Cardiac fibroblast (primary cell): Measurements from ENCODE around the gene CCDC194.
A peak's percentile ranks its signal among the peaks of the same experiment; 100 is the strongest.

Source experiments
- DNase-seq, 2 donors: peaks; one replicate each; pipeline versions ENCODE4 v3.0.0 to v3.0.0-alpha.2; 2010; ENCODE audit warnings: low read depth in 2 of 2
- H3K4me3 ChIP-seq, 2 donors: replicated peaks in 1 of 2; 1 replicate in 1 of 2; 2 replicates in 1 of 2; pipeline ENCODE4 v1.5.1; 2011; ENCODE audit warnings: low read depth in 2 of 2, low read length in 2 of 2, mild to moderate bottlenecking in 2 of 2, moderate library complexity in 1 of 2
- CTCF ChIP-seq: IDR thresholded peaks from one replicate; pipeline ENCODE4 v1.5.1; 2011; ENCODE audit warnings: low read depth, mild to moderate bottlenecking, low read length, inconsistent platforms

Gene CCDC194

DNA sequence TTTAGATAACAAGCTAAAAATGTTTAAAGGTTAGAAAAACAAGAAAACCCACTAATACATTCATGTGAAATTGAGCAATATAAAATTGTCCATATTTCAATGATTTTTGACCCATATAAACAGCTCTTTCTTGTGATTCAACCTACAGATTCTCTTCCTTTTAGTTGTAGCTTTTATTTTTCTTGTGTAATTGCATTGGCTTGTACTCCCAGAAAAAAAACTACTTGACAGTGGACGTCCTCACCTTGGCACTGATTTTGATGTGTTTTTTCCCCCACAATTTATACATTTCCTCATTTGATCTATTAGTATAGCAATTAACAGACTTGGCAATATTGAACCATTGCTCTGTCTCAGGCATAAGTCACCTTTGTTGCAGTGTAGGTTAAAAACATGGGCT, 4.7 kb downstream of the CCDC194 start:
- DNase-seq = no peak
- no peak for TF ChIP-seq CTCF
- H3K4me3 ChIP-seq = no peak overlapping the region

GRCh38 chr19:17385878-17386611, 8.0 kb downstream of the CCDC194 start:
- peak; percentile 94 for TF ChIP-seq CTCF
- no peak overlapping the region for H3K4me3 ChIP-seq
- peak; percentile 60 to 78 for DNase-seq

DNA sequence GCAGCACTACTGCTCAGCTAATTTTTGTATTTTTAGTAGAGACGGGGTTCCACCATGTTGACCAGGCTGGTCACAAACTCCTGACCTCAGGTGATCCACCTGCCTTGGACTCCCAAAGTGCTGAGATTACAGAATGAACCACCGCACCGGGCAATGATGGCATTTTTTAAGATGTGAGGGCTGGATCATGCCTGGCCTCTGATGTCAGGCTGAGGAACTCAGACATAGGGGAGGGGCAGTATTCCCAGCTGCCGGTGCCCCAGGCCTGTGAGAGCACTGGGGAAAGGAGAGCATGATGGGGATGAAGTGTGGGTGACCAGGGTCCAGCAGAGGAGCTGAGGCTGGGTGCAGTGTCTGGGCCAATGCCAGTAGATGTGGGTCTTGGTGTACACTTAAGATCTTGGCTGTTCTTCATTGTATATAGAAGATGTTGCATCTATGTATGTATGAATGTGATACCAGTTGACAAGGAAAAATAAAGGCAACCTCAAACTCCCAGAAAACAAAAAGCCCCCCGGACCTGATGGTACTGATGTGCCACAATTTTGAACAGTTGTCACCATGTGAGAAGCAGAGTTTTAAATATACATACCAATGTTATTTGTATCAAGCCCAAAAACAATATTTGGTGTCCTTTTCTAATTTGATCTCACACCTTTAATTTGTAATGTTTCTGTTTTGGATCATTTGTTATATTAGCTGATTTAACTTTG, 13.4 kb downstream of the CCDC194 start:
- TF ChIP-seq CTCF = no peak
- no peak for DNase-seq
- H3K4me3 ChIP-seq = no peak overlapping the region

- H3K4me3 ChIP-seq = no peak overlapping the region
Observed at GRCh38 chr19:17379221-17379631, 14.8 kb downstream of the CCDC194 start.

DNA sequence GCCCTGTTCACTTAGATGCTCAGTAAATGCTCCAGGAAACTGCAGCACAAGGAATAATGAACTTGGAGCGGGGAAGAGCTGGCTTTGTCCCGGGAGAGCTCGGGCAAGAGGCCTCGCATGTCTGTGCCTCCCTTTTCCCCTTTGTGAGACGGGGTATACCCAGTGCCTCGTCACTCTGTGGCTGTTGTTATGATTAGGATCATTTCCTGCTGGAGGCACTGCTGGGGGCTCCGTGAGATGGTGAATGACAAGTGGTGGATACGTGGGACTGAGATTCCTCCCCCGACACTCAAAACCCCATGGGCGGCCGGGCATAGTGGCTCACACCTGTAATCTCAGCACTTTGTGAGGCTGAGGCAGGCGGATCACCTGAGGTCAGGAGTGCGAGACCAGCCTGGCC, 15.7 kb downstream of the CCDC194 start:
- H3K4me3 ChIP-seq = no peak overlapping the region
- no peak for TF ChIP-seq CTCF
- DNase-seq = no peak

More at GRCh38 chr19:17379221-17379631, 14.8 kb downstream of the CCDC194 start:
- no peak for DNase-seq
- TF ChIP-seq CTCF = no peak

DNA sequence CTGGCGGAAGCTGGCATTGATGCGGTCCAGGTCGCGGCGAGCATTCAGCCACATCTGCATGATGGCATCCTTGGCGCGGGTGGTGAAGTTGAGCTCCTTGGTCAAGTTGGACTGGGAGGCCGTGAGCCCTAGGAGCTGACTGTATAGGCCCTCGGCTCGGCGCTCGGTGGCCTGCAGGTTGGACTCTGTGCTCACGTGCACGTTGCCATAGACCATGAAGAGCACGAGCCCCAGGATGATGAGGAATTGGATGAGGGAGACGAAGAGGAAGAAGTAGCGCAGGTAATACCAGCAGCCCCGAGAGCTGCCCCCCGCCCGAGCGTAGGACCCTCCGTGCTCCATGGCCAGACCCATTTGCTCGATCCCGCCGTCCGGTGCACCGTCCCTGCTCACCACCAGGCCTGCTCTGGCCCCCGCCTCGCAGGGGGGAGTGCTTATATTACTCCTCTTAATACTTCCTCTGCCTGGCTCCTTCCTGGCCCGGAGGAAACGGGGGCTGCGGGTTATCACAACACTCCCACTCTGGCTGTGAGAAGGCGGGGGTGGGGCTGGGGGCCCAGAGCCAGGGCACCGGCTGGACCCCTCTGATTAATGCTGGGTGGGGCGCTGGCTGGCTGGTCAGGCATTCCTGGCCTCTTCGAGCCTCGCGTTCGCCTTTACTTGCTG, 16.9 kb downstream of the CCDC194 start, which contains the start of gene PLVAP:
PLVAP (minus strand) TSS at position 408 of the 666 bp plus-strand sequence; CDS start at position 354, 54 bp downstream.
- no peak within 1 kb of the TSS for H3K4me3 ChIP-seq
- no peak for TF ChIP-seq CTCF
- no peak for DNase-seq
